HL-60 (cell line): Measurements from ENCODE around the gene LRBA.

Experiments
- GABPA ChIP-seq: IDR thresholded peaks from 2 replicates; pipeline ENCODE4 v1.6.1; 2012; ENCODE audit warnings: low read depth
- POLR2AphosphoS5 ChIP-seq: IDR thresholded peaks from 2 replicates; pipeline ENCODE4 v1.6.1; 2012; ENCODE audit warnings: low read depth
- TF ChIP-seq, protein P1 (sequence below): IDR thresholded peaks from one replicate; pipeline ENCODE4 v1.5.1; 2011; ENCODE audit warnings: low read length, control low read depth, inconsistent platforms; ENCODE audit not compliant: insufficient read depth
- TF ChIP-seq, protein P2 (sequence below): IDR thresholded peaks from 2 replicates; pipeline ENCODE4 v1.6.1; 2012; ENCODE audit warnings: low read depth; ENCODE audit not compliant: insufficient replicate concordance

DNA sequence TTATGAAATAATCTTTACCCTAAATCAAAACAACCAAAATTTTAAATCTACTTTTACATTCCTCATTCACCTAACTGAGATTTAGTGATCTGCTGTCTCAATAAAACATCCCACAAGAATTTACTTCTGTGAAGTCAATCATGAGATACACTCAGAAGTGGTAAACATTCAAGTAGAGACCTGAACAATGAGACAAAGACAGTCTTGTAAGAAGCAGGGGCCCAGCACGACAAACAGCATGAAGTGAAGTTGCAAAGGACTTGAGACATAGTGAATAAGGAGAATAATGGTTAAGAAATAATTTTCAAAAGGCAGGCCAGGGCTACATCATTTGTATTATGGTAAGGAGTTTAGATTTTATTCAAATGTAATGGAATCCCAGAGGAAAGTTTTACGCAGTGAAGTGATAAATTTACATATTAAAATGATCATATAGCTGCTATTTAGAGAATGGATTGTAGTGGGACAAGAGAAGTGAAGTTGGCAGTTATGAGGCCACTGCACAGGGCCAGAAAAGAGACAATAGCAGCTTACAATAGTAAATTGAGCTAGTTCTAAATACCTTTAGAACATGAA, 331.2 kb downstream of the LRBA start:
- TF ChIP-seq POLR2AphosphoS5, result no peak
- TF ChIP-seq, protein P1, sequence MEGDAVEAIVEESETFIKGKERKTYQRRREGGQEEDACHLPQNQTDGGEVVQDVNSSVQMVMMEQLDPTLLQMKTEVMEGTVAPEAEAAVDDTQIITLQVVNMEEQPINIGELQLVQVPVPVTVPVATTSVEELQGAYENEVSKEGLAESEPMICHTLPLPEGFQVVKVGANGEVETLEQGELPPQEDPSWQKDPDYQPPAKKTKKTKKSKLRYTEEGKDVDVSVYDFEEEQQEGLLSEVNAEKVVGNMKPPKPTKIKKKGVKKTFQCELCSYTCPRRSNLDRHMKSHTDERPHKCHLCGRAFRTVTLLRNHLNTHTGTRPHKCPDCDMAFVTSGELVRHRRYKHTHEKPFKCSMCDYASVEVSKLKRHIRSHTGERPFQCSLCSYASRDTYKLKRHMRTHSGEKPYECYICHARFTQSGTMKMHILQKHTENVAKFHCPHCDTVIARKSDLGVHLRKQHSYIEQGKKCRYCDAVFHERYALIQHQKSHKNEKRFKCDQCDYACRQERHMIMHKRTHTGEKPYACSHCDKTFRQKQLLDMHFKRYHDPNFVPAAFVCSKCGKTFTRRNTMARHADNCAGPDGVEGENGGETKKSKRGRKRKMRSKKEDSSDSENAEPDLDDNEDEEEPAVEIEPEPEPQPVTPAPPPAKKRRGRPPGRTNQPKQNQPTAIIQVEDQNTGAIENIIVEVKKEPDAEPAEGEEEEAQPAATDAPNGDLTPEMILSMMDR, result no peak
- TF ChIP-seq, protein P2, sequence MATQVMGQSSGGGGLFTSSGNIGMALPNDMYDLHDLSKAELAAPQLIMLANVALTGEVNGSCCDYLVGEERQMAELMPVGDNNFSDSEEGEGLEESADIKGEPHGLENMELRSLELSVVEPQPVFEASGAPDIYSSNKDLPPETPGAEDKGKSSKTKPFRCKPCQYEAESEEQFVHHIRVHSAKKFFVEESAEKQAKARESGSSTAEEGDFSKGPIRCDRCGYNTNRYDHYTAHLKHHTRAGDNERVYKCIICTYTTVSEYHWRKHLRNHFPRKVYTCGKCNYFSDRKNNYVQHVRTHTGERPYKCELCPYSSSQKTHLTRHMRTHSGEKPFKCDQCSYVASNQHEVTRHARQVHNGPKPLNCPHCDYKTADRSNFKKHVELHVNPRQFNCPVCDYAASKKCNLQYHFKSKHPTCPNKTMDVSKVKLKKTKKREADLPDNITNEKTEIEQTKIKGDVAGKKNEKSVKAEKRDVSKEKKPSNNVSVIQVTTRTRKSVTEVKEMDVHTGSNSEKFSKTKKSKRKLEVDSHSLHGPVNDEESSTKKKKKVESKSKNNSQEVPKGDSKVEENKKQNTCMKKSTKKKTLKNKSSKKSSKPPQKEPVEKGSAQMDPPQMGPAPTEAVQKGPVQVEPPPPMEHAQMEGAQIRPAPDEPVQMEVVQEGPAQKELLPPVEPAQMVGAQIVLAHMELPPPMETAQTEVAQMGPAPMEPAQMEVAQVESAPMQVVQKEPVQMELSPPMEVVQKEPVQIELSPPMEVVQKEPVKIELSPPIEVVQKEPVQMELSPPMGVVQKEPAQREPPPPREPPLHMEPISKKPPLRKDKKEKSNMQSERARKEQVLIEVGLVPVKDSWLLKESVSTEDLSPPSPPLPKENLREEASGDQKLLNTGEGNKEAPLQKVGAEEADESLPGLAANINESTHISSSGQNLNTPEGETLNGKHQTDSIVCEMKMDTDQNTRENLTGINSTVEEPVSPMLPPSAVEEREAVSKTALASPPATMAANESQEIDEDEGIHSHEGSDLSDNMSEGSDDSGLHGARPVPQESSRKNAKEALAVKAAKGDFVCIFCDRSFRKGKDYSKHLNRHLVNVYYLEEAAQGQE, result no peak
- no peak for TF ChIP-seq GABPA
